ENCODE data around the gene ZNF423. TPM values are rescaled to one million over a fixed set of nuclear protein-coding genes. Genes with fewer than 3 reads are reported as not detected.

The ZNF423 gene
- total RNA-seq, 1 donor from 2014 or later, result 10.6 TPM

DNA sequence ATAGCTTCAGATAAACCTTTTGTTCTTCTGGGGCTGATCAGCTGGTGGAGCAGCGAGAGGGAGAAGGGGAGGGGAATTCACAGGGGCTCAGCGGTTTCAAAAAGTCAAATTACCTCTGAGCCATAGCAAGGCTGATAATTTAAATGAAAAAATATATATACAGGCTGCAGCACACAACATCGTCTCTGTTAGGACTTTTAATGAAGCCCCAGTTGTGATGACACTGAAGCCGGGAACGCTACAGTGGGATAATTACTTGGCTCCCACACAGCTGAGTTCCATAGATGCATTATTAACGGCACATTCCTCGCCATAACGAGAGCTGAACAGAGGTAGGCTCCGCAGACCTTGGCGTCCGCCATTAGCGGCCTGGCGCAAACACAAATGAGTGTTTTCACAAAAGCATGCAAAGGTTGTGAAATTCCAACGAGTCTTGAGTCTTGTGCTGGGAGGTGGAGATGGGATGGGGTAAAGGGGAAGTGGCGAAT is 266.3 kb downstream of the ZNF423 start:
- no peak overlapping the region for H3K27ac ChIP-seq (ENCODE audit: low read depth, low read length)
- H3K27me3 Mint-ChIP-seq (ENCODE audit: low read depth, unreplicated experiment), result no peaks in the 10 kb centered on the region
- H3K27me3 ChIP-seq (ENCODE audit: insufficient read depth, low read length), result no peaks in the 10 kb centered on the region
- TF ChIP-seq, protein P1, sequence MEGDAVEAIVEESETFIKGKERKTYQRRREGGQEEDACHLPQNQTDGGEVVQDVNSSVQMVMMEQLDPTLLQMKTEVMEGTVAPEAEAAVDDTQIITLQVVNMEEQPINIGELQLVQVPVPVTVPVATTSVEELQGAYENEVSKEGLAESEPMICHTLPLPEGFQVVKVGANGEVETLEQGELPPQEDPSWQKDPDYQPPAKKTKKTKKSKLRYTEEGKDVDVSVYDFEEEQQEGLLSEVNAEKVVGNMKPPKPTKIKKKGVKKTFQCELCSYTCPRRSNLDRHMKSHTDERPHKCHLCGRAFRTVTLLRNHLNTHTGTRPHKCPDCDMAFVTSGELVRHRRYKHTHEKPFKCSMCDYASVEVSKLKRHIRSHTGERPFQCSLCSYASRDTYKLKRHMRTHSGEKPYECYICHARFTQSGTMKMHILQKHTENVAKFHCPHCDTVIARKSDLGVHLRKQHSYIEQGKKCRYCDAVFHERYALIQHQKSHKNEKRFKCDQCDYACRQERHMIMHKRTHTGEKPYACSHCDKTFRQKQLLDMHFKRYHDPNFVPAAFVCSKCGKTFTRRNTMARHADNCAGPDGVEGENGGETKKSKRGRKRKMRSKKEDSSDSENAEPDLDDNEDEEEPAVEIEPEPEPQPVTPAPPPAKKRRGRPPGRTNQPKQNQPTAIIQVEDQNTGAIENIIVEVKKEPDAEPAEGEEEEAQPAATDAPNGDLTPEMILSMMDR (IDR thresholded peaks at IDR 0.05; ENCODE audit: insufficient read depth, low read depth, low read length), result no peak
- TF ChIP-seq EZH2 (IDR thresholded peaks at IDR 0.05; ENCODE audit: insufficient read depth, low read length), result no peak
- H3K4me2 ChIP-seq (ENCODE audit: low read length), result no peak overlapping the region
- H3K79me2 ChIP-seq (ENCODE audit: insufficient read depth, low read length), result peaks cover 1% of the 10 kb centered on the region
- FAIRE-seq, result no peak
- peaks cover 8% of the 10 kb centered on the region for H3K9me3 Mint-ChIP-seq (ENCODE audit: unreplicated experiment)
- H2AFZ ChIP-seq (ENCODE audit: low read depth, low read length), result no peak overlapping the region
- H3K36me3 Mint-ChIP-seq (ENCODE audit: low read depth, unreplicated experiment), result peaks cover 5% of the 10 kb centered on the region
- H3K4me1 Mint-ChIP-seq (ENCODE audit: low read depth, unreplicated experiment), result peaks cover 11% of the 10 kb centered on the region
- no peaks in the 10 kb centered on the region for H3K4me1 ChIP-seq (ENCODE audit: insufficient read depth, low read length)
- peaks cover 3% of the 10 kb centered on the region for H4K20me1 ChIP-seq (ENCODE audit: insufficient read depth, low read length)
- peaks cover 3% of the 10 kb centered on the region for H3K9me3 ChIP-seq (ENCODE audit: insufficient read depth, low read depth, low read length)
- DNase-seq (ENCODE audit: low read depth), result no peak
- no peak overlapping the region for H3K4me3 ChIP-seq (ENCODE audit: insufficient read depth, low read depth, low read length)
- no peak overlapping the region for H3K4me3 Mint-ChIP-seq (ENCODE audit: unreplicated experiment)
- H3K27ac Mint-ChIP-seq (ENCODE audit: unreplicated experiment), result no peak overlapping the region
- no peak overlapping the region for H3K9ac ChIP-seq (ENCODE audit: low read length)
- H3K36me3 ChIP-seq (ENCODE audit: insufficient read depth, low read length), result no peaks in the 10 kb centered on the region

DNA sequence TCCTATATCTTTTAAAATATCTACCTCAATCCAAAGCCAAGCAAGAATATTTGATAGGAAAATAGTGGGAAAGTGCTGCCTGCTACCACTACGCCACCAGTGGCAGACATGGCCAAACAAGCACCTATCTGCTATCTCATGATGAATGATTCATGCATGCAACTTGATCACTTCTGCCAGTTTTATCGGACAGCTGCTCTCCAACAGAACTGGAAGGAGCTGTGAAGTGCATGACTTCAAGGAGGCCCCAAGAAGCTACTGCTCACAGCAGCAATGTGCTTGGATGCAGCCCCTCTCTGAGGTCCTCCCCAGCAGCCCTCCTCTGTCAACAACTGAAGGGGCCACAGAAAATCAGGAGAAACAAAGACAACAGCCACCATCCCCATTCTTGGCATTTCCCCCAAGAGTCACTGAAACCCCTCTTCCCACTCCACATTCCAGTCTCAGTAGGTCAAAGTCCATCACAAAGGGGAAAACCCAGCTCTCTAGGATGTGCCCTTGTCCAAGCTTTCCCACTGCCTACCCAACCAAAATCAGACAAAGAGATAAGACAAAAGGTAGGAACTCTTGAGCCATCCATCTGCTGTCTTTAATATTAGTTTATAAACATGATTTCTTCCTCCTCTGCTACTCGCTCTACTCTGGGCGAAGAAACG is 267.1 kb downstream of the ZNF423 start:
- peaks cover 16% of the 10 kb centered on the region for H3K4me1 Mint-ChIP-seq (ENCODE audit: low read depth, unreplicated experiment)
- no peak overlapping the region for H2AFZ ChIP-seq (ENCODE audit: low read depth, low read length)
- no peak overlapping the region for H3K4me3 Mint-ChIP-seq (ENCODE audit: unreplicated experiment)
- H3K9ac ChIP-seq (ENCODE audit: low read length), result no peak overlapping the region
- H3K27me3 ChIP-seq (ENCODE audit: insufficient read depth, low read length), result no peaks in the 10 kb centered on the region
- no peaks in the 10 kb centered on the region for H4K20me1 ChIP-seq (ENCODE audit: insufficient read depth, low read length)
- DNase-seq (ENCODE audit: low read depth) (peak; percentile 51), FAIRE-seq (no peak)
- no peak overlapping the region for H3K4me3 ChIP-seq (ENCODE audit: insufficient read depth, low read depth, low read length)
- no peaks in the 10 kb centered on the region for H3K79me2 ChIP-seq (ENCODE audit: insufficient read depth, low read length)
- no peak overlapping the region for H3K4me2 ChIP-seq (ENCODE audit: low read length)
- H3K36me3 Mint-ChIP-seq (ENCODE audit: low read depth, unreplicated experiment), result peaks cover 5% of the 10 kb centered on the region
- H3K4me1 ChIP-seq (ENCODE audit: insufficient read depth, low read length), result no peaks in the 10 kb centered on the region
- no peaks in the 10 kb centered on the region for H3K27me3 Mint-ChIP-seq (ENCODE audit: low read depth, unreplicated experiment)
- peaks cover 8% of the 10 kb centered on the region for H3K9me3 Mint-ChIP-seq (ENCODE audit: unreplicated experiment)
- no peaks in the 10 kb centered on the region for H3K36me3 ChIP-seq (ENCODE audit: insufficient read depth, low read length)
- peak overlapping the region; percentile 4 for H3K27ac Mint-ChIP-seq (ENCODE audit: unreplicated experiment)
- peaks cover 3% of the 10 kb centered on the region for H3K9me3 ChIP-seq (ENCODE audit: insufficient read depth, low read depth, low read length)
- no peak overlapping the region for H3K27ac ChIP-seq (ENCODE audit: low read depth, low read length)
- no peak for TF ChIP-seq EZH2 (IDR thresholded peaks at IDR 0.05; ENCODE audit: insufficient read depth, low read length)
- TF ChIP-seq, protein P1 (IDR thresholded peaks at IDR 0.05; ENCODE audit: insufficient read depth, low read depth, low read length), result no peak

DNA sequence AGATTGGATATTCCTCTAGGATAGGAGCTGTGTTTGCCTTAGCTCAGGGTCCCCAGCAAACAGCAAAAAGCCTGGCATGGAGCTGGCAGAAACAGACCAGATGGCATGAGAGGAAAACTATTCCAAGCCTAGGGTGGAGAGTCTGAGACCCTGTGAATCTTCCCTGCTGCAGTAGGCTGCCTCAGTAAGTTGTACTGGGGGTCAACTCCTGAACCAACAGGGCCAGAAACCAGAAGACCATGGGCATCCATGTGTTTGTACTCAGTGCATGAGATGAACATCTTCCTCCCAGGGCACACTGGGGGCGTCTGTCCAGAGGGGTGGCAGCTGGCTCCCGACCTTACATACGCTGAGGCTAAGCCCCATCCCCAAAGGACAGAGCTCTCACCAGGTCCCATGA is 267.9 kb downstream of the ZNF423 start:
- H3K4me2 ChIP-seq (ENCODE audit: low read length), result no peak overlapping the region
- H3K36me3 ChIP-seq (ENCODE audit: insufficient read depth, low read length), result no peaks in the 10 kb centered on the region
- H3K4me1 ChIP-seq (ENCODE audit: insufficient read depth, low read length), result no peaks in the 10 kb centered on the region
- Mint-ChIP-seq H3K27me3 (ENCODE audit: low read depth, unreplicated experiment) (no peaks in the 10 kb centered on the region), H3K4me1 (ENCODE audit: low read depth, unreplicated experiment) (peaks cover 18% of the 10 kb centered on the region), H3K27ac (ENCODE audit: unreplicated experiment) (no peak overlapping the region), H3K4me3 (ENCODE audit: unreplicated experiment) (no peak overlapping the region), H3K36me3 (ENCODE audit: low read depth, unreplicated experiment) (peaks cover 5% of the 10 kb centered on the region), H3K9me3 (ENCODE audit: unreplicated experiment) (peaks cover 8% of the 10 kb centered on the region)
- peaks cover 3% of the 10 kb centered on the region for H3K9me3 ChIP-seq (ENCODE audit: insufficient read depth, low read depth, low read length)
- FAIRE-seq, result no peak
- no peak for DNase-seq (ENCODE audit: low read depth)
- no peaks in the 10 kb centered on the region for H3K27me3 ChIP-seq (ENCODE audit: insufficient read depth, low read length)
- no peak for TF ChIP-seq EZH2 (IDR thresholded peaks at IDR 0.05; ENCODE audit: insufficient read depth, low read length)
- TF ChIP-seq, protein P1 (IDR thresholded peaks at IDR 0.05; ENCODE audit: insufficient read depth, low read depth, low read length), result no peak
- no peak overlapping the region for H2AFZ ChIP-seq (ENCODE audit: low read depth, low read length)
- no peak overlapping the region for H3K9ac ChIP-seq (ENCODE audit: low read length)
- H3K4me3 ChIP-seq (ENCODE audit: insufficient read depth, low read depth, low read length), result no peak overlapping the region
- no peaks in the 10 kb centered on the region for H4K20me1 ChIP-seq (ENCODE audit: insufficient read depth, low read length)
- H3K27ac ChIP-seq (ENCODE audit: low read depth, low read length), result no peak overlapping the region
- no peaks in the 10 kb centered on the region for H3K79me2 ChIP-seq (ENCODE audit: insufficient read depth, low read length)

Measured in astrocyte (in vitro differentiated cells and primary cell).